ENCODE results near the gene CCDC142.
"Not testable (repeated sequence)": the region's sequence is repeated elsewhere in the genome, so short reads cannot be mapped to it uniquely, and the experiment has no call there.

CCDC142 gene

DNA sequence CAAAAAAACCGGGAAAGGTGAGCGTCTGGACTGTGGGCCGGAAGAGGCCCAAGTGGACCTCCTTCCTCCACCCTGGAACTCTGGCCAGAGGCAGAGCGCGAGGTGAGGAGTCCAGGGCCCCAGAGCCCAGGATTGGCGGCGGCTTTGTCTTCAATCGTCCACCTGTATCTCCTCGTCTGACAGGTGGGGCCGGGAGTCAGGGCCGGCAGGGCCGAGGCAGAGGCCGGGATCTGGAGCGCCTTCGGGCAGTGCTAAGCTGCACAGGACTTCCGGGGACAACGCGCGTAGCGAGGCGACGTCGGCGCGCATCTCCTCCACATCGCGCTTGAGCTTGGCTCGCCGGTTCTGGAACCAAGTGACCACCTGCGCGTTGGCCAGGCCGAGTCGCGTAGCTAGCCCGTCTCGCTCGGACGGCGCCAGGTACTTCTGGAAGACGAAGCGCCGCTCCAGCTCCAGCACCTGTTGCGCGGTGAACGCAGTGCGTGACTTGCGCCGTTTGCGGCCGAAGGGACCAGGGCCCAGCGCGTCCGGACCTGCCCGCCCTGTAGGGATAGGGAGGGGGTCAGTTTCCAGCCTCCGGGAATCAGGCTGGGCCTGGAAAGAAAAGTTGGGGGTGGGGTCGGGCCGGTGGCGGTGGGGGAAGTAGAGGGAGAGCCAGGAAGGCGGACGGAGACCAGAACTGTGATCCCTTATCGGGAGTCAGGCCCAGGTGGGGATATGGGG, 15.1 kb upstream of the CCDC142 start:
- peak; percentile 16 for DNase-seq

DNA sequence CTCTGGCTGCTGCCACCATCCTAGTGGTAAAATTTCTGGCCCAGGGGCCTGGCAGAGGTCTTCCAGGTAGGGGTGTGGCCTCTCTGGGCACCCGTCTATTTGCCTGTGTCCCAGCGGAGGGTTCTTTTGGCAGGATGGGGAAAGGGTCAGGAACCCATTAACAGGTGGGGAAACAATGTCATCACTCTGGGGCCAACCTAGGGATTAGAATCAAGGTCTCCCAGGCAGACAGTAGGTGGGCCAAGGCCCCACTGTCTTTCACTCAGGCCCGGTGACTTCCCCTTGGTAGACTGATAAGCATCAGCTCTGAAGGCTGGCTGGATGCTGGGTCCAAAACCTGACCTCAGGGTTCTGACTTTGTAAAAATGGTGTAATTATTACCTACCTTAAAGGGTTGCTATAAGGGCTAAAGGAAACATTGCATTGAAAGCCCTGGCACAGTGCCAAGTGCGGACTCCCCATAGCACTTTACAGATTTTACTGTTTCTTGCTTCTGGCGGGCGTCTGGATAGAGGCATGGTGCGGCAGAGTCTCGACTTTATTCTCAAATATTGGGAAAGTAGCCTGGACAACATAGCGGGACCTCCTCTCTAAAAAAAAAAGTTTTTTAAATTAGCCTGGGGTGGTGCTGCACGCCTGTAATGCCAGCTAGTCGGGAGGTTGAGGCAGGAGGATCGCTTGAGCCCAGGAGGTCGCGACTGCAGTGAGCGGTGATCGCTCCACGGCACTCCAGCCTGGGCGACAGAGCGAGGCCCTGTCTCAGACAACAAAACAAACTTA, 14.4 kb upstream of the CCDC142 start:
- no peak for DNase-seq

DNA sequence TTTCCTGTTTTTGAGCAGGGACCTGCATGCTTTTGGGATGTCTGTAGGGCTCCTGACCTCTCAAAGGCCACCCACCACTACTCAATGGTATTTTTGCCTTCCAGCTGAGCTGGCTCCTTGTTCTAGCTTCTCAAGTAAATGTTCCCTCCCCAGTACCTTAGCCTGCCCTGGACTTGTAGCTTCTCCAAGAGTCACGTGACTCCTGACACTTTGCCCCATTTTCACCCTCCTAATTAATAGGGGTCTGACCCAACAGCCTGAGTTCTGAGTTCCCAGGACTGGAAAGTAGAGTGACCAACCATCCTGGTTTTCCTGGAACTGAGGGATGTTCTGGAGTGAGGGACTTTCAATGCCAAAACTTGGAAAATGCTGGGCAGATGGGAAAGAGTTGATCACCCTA, 12.6 kb upstream of the CCDC142 start:
- DNase-seq, result no peak

DNA sequence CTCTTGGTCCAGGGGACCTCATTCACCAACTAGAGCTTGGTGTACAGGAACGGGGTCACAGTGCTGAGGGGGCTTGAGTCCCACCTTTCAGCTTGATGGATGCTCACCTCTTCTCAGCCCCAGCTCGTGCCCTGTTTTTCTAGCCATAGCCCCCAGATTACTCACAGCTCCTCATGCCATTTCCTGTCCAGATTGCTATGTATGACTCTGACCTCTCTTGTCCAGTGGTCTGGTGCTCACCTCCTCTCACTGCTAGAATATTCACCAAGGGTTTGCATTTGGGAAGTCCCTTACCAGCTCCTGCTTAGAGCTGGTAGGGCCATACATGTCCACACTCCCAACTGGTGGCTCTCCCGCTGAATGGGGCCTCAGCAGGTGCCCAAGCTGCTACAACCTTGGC, 10.7 kb upstream of the CCDC142 start:
- DNase-seq, result no peak

DNA sequence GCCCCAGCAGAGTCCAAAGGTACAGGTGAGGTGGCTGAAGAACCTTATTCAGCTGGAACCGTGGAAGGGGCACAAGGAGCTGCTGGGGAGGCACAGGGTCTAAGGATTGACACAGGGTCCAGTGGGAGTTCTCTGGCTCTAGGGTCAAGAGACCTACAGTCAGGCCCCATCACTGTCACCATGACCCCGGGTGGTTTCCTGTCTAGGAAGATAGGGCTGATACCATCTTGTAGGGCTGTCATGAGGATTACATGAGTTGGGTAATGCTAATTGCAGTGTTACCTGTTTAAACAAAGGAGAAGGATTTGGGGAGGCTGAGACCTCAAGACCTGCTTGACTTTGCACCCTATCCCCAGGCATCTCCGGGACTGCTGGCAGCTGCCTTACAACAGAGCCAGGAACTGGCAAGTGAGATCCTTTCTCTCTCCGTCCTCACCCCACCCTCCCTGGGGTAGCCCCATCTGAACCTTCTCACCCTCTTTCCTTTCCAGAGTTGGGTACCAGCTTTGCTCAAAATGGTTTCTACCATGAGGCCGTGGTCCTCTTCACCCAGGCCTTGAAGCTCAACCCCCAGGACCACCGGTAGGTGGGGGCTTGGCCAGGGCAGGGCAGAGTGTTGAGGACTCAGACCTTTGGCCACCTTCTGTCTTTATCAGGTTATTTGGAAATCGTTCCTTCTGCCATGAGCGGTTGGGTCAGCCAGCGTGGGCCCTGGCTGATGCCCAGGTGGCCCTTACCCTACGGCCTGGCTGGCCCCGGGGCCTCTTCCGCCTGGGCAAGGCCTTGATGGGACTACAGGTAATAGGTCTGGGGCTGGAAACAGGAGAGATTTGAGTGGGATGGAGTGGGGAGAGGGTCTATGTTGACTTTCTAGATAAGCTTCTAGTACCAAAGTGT, 9.1 kb upstream of the CCDC142 start:
- no peak for DNase-seq

DNA sequence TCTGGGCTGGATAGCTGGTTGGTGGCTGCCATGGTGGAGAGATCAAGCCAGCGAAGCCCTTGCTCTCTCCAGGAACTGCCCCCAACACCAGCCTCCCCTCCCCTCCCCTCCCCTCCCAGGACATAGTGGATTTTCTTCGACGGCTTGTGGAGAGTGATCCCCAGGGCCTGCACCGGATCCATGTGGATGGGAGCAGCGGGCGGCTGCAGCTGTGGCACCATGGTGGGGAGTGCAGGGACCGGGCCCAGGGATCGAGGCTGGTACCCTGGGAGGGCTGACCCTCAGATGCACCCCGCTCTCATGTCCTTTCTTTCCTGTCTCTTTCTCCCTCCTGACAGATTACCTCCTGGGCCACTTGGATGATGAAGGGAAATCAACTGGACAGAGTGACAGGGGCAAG, 7.1 kb upstream of the CCDC142 start:
- DNase-seq, result no peak

DNA sequence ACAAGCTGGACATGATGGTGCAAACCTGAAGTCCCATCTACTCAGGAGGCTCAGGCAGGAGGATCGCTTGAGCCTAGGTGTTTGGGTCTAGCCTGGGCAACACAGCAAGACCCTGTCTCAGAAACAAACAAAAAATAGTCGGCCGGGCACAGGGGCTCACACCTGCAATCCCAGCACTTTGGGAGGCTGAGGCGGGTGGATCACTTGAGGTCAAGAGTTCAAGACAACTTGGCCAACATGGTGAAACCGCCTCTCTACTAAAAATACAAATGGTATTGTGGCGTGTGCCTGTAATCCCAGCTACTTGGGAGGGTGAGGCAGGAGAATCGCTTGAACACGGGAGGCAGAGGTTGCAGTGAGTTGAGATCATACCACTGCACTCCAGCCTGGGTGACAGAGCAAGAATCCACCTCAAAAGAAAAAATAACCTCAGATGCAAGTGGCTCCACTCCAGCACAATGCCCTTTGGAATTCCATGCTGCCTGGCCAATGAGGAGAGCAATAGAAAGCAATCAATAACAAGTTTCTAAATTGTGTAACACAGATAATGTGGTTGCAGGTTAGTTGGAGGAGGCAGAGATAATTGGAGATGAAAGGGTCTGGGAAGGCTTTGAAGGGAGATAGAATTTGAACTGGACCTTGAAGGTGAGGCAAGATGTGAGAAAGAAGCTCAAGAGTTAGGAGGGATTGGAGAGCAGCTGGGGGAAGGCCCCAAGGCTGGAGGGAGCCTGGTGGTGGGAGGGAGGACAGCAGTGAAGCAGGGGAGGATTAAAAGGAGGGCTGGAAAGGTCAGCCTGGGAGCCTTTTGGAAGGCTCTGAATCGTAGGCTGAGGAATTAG, 6.1 kb upstream of the CCDC142 start:
- DNase-seq, result no peak

DNA sequence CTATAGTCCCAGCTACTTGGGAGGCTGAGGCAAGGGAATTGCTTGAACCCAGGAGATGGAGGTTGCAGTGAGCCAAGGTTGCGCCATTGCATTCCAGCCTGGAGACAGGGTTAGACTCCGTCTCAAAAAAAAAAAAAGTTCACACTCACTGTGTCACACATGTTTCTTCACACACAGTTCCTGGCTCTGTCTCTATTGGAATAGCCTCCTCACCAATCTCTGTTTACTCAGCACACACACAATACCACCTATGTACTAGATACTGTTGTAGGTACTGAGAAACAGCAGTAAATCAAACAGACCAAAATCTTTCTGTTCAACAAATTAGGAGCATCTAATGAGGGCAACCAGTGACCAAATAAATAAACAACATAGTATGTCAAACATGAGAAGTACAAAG, 3.3 kb upstream of the CCDC142 start:
- no peak for DNase-seq

DNA sequence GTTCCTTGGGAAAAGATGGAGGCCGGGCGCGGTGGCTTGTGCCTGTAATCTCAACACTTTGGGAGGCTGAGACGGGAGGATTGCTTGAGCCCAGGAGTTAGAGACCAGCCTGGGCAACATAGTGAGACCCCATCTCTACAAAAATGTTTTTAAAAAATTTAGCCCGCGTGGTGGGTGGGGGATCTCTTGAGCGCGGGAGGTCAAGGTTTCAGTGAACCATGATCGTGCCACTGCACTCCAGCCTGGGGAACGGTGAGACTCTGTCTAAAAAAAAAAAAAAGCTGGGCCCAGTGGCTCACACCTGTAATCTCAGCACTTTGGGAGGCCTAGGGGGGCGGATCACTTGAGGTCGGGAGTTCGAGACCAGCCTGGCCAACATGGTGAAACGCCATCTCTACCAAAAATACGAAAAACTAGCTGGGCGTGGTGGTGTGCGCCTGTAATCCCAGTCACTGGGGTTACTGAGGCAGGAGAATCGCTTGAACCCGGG, 922 bp upstream of the CCDC142 start:
- not testable (repeated sequence) for DNase-seq

DNA sequence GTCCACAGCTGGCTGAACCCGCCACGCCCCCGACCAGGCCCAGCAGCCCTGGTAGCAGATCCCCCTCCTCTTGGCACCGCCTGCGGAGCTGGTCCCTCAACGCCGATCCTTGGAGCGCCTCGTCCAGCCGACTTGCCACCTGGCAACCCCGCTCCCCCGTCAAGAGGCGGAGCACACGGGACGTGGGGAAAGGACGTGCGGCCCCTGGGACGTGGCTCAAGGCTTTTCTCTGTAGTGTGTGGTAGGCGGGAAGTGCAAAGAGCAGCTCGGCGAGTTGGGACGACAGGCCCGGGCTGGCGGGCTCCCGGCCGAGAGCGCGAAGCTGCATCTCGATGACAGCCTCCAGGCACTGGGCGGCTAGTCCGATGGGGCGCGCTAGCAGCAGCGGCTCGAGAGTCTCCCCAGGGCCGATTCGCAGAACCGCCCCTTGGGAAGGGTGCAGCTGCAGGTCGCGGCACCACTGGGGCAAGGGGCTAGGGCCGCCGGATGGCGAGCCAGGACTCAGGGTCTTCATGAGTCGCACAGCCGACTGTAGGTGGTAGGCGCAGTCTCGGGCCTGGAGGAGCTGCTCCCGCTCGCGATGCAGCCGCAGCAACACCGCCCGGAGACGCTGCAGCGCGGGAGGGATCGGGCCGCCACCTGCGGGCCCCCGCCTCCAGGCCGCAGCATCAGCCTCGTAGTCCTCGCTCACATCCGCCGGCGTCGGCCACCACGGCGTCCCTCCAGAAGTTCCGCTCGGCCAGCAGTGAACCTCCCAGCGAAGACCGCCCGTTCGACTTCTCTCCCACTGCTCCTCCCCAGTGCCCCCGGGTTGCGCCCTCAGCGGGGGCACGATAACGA, 617 bp downstream of the CCDC142 start:
- DNase-seq, result peak; percentile 68

DNA sequence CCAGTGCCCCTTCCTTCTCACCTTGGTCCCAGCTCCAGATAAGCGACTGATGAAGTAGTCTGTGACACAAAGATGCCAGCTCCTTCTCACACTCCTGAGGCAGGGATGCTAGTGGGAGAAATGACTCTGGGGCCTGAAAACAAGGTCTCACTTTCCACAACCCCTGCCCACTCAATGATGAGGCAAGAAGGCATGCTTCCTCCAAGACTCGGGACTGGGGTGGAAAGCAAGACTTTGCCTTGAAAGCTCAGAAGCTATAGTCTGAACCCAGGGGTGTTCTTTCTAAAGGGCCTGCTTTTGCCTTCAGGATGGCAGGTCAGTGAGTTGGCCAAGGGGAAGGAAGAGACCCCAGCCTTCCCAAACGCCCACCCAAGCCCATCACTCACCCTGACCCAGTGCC, 1.4 kb downstream of the CCDC142 start:
- no peak for DNase-seq

DNA sequence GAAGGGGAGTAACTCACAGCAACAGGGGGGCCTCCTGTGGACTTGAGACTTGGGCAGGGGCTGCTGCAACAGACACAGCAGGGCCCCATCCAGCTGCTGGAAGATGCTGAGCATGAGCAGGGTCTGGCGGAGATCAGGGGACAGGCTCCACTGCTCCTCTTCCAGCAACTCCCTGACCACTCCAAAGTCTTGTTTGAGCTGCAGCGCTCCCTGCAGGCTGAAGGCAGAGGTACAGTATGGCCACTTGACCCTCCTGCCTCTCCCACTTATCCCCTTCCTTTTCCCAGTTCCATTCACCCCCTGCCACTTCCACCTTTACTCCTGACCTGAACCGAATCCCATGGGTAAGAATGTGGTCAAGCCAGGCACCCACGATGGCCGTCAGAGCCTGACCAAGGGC, 7.9 kb downstream of the CCDC142 start:
- no peak for DNase-seq

DNA sequence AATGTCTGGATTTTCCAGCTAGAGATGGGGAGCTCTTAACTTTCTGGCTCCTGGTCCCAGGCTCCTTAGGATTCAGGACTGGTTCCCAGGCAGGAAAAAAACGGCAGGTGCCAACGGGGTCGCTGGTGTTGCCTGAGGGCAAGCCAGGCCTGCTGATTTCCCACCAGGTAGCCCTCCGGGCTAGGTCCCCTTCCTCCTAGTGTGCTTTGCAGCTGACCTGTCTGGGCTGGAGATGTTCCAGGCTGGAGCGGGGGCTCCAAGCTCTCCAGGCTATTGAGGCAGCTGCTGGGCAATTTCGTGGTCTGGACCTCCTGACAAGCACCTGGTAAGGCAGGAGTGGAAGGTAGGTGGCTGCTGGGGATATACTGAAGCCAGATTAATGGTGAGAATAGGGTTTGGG, 8.3 kb downstream of the CCDC142 start:
- DNase-seq, result no peak

DNA sequence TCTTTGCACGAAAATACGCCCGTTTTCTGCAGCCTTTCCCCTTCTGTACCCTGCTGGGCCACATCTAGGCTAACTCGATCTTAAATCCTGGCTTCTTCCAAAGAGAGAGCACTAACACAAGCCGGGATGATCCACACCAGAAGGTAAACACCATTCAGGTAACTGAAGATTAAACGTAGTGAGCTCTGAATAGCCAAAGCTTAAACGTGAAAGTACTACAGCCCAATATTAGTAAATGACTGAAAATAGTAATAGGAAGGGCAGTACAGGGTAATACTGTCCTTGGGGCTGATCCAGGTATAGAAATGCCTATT, 9.9 kb downstream of the CCDC142 start:
- no peak for DNase-seq

DNA sequence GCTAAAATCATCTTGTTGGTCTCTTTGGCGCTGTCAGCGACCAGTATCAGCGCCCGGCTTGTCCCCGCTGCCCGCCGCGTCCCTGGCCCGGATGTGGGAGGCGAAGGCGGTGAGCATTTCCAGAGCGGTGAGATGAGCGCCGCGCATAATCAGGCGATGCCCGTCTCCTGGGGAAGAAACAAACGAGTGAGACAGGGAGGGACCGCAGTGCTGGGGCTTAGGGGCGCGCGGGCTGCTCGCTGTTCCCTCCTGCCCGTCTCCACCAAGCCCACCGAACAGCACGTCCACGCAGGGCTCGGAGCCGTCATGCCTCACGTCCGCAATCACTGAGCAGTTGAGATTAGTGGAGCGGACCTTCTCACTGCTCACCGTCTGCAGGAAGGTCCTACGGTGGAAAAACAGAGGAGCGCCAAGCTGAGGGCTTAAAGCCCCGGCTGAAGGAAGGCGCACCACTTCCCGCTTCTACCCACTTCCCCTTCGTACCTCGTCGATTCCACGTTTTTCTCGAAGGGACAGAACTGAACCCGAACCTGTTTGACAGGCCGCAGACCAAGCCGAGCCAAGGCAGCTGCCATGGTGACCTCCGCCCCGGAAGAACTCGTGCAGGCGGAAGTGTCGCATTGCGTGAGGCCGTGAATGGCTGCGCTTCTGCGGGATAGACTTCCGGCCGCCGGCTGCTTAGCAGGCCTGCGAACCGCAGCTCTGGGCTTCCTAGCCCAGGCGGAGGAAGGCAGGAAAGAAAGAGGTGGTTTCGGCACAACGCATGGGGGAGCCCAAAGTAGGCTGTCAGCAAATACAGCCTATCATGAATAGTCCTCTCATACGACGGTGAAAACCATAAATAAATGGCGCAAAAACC, 10.5 kb downstream of the CCDC142 start, which contains the start of gene MRPL53:
Gene MRPL53, minus strand, starts transcription at position 595 of the 859 bp plus-strand sequence. Its CDS starts 20 bp downstream, at position 575.
- peak; percentile 94 for DNase-seq

DNA sequence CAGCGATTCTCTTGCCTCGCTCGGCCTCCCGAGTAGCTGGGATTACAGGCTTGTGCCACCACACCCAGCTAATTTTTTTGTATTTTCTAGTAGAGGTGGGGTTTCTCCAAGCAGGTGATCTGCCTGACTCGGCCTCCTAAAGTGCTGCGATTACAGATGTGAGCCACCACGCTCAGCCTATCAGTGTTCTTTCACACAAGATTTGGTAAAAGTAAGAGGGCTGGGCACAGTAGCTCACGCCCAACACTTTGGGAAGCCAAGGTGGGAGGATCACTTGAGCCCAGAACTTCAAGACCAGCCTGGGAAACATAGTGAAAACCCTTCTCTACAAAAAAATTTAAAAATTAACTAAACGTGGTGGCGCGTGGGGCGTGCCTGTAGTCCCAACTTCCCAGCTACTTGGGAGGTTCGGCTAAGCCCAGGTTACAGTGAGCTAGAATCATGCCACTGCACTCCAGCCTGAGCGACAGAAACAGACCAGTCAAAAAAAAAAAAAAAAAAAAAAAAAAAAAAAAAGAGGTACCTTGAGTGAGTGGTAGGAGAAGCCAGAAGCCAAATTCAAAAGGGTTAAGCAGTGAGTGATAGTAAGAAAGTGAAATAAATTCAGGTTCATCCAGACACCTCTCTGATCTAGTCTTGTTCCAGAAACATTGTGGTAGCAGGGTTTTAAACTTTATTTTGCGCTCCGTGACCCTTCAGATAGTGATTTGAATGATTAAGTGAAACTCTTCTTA, 11.3 kb downstream of the CCDC142 start:
- DNase-seq, result no peak

DNA sequence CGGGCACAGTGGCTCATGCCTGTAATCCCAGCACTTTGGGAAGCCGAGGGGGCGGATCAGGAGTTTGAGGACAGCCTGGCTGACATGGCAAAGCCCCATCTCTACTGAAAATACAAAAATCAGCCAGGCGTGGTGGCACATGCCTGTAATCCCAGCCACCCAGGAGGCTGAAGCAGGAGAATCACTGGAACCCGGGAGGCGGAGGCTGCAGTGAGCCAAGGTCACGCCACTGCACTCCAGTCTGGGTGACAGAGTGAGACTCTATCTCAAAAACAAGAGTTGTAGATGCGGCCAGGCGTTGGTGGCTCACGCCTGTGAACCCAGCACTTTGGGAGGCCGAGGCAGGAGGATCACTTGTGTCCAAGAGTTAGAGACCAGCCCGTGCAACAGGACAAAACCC, 12.1 kb downstream of the CCDC142 start:
- not testable (repeated sequence) for DNase-seq

DNA sequence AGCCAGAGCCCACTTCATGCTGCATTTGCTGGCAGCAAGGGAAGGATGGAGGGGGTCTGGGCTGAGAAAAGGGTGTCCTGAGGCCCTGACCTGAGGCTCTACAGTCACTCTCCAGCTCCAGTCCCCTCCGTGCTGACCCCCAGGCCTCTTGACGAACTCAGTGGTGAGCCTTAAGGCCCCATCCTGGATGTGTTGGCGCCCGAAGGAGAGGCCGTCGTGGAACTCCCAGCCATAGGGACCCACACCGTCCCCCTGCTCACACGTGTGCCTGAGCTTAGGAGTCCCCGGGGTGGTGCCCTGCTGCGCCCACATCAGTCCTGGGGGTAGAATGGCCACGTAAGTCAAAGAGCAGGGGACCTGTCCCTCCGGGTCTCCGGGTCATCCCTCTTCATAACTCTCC, 18.4 kb downstream of the CCDC142 start:
- DNase-seq, result no peak

DNA sequence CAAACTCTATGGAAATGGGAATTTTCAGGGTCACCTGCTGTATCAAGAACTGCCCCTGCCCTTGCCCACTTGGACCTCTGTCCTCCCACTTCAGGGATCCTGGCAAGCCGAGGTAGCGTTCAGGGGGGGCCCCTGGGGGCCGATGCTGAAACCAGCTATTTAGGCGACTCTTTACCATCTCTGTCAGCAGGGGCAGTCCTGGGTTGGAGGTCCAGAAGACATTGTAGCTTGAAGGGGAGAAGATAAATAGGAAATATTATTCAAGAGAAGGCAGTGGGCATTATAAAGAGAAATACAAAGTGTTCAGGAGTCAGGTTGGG, 20.1 kb downstream of the CCDC142 start:
- DNase-seq, result no peak

Measured in NCI-H345 (cell line).